ENCODE data around the gene NFE2.
"Not testable (repeated sequence)": the region's sequence is repeated elsewhere in the genome, so short reads cannot be mapped to it uniquely, and the experiment has no call there.

The NFE2 gene

GRCh38 chr12:54282949-54283593 lies 17.7 kb downstream of the NFE2 start:
- TF ChIP-seq POLR2A (IDR thresholded peaks at IDR 0.05; ENCODE audit: low read length) (no peak), GATA1 (IDR thresholded peaks at IDR 0.05; ENCODE audit: low read depth, low read length) (no peak)

GRCh38 chr12:54281694-54282093 lies 19.1 kb downstream of the NFE2 start:
- not testable (repeated sequence) for DNase-seq

More at GRCh38 chr12:54282949-54283593, 17.7 kb downstream of the NFE2 start:
- DNase-seq = peak; percentile 52 to 67

- not testable (repeated sequence) for DNase-seq
Measured at GRCh38 chr12:54281261-54281638, 19.6 kb downstream of the NFE2 start.

- TF ChIP-seq POLR2A (IDR thresholded peaks at IDR 0.05; ENCODE audit: low read length) = peak; percentile 100
- no peak for TF ChIP-seq GATA1 (IDR thresholded peaks at IDR 0.05; ENCODE audit: low read depth, low read length)
- DNase-seq = peak; percentile 99 to 100
Measured at GRCh38 chr12:54280468-54281260, 20.2 kb downstream of the NFE2 start, which contains the start of gene HNRNPA1. TSS of gene HNRNPA1 (plus strand) at chr12:54280726. CDS start at chr12:54280808, 82 bp downstream.

GRCh38 chr12:54279632-54280467 lies 21.0 kb downstream of the NFE2 start, which contains the start of gene CBX5:
TSS of gene CBX5 (minus strand) at chr12:54280122. CDS start at chr12:54257650, 22,472 bp downstream.
- no peak for TF ChIP-seq GATA1 (IDR thresholded peaks at IDR 0.05; ENCODE audit: low read depth, low read length)
- TF ChIP-seq POLR2A (IDR thresholded peaks at IDR 0.05; ENCODE audit: low read length) = peak; percentile 93
- DNase-seq = peak; percentile 99 to 100

DNA sequence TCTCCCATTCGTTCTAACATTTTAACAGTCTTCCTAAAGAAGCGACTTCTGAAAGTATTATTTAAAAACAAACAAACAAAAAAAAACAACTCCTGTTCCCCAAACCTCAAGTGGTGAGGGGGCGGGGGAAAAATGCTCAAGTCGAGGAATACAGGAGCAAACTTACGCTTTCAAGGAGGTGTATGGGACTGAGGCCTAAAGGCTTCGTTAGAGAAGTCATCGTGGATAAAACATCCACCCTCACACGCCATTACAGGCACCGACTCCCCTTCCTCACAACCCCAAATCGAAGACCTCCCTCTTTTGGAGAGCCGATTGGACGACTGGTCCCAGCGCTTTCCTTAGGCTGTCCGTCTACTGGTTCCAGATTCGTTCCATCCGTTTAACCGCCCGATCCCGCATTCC lies 21.6 kb downstream of the NFE2 start:
- no peak for DNase-seq
- TF ChIP-seq POLR2A (IDR thresholded peaks at IDR 0.05; ENCODE audit: low read length) (no peak), GATA1 (IDR thresholded peaks at IDR 0.05; ENCODE audit: low read depth, low read length) (no peak)

GRCh38 chr12:54277823-54278276 lies 23.0 kb downstream of the NFE2 start:
- no peak for TF ChIP-seq GATA1 (IDR thresholded peaks at IDR 0.05; ENCODE audit: low read depth, low read length)
- no peak for TF ChIP-seq POLR2A (IDR thresholded peaks at IDR 0.05; ENCODE audit: low read length)
- no peak for DNase-seq

- DNase-seq = no peak
- TF ChIP-seq POLR2A (IDR thresholded peaks at IDR 0.05; ENCODE audit: low read length) = no peak
- TF ChIP-seq GATA1 (IDR thresholded peaks at IDR 0.05; ENCODE audit: low read depth, low read length) = no peak
Measured at GRCh38 chr12:54276368-54276767, 24.4 kb downstream of the NFE2 start.

DNA sequence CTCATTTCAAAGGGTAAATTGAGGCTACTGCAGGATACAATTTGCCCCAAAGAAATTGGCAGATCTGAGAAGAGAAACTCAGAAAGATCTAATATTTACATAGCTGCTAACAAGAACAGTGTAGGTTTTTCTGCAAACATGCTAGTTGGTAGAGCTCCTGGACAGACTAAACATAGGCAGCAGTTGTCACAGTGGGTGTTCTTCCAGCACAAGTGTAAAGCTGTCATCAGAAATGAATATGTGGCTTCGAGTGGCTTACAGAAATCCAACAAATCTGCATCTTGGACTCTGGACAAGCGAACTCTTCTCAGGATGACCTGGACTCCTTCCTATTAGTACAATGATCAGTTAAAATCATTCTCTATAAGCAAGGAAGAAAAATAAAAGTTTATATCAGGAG lies 26.8 kb downstream of the NFE2 start:
- DNase-seq = no peak
- no peak for TF ChIP-seq GATA1 (IDR thresholded peaks at IDR 0.05; ENCODE audit: low read depth, low read length)
- TF ChIP-seq POLR2A (IDR thresholded peaks at IDR 0.05; ENCODE audit: low read length) = no peak

GRCh38 chr12:54272214-54272613 lies 28.6 kb downstream of the NFE2 start:
- TF ChIP-seq POLR2A (IDR thresholded peaks at IDR 0.05; ENCODE audit: low read length) (no peak), GATA1 (IDR thresholded peaks at IDR 0.05; ENCODE audit: low read depth, low read length) (no peak)

GRCh38 chr12:54270345-54270744 lies 30.5 kb downstream of the NFE2 start:
- no peak for TF ChIP-seq POLR2A (IDR thresholded peaks at IDR 0.05; ENCODE audit: low read length)
- DNase-seq = no peak

More at GRCh38 chr12:54272214-54272613, 28.6 kb downstream of the NFE2 start:
- DNase-seq = no peak

GRCh38 chr12:54266852-54267251 lies 34.0 kb downstream of the NFE2 start:
- TF ChIP-seq POLR2A (IDR thresholded peaks at IDR 0.05; ENCODE audit: low read length) (no peak), GATA1 (IDR thresholded peaks at IDR 0.05; ENCODE audit: low read depth, low read length) (no peak)
- DNase-seq = no peak

DNA sequence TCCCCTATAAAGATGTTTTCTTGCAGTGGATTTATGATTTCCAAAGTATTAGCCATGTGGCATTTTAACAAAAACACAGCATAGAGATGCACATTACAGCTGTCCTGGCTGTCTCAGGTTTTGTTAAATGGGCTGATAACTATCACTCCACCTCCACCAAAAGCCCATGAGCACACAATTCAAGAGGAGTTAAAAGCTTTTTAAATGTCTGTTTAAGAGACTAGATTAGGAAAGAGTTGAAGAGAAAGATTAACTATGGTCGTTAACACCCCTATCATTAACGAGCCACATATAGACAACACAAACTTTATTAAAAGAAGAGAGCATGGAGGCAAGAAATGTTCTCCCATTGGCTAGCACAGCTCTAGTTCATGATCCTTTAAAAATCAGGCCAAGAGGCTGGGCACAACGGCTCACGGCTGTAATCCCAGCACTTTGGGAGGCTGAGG lies 35.4 kb downstream of the NFE2 start:
- DNase-seq = no peak

GRCh38 chr12:54262403-54262925 lies 38.4 kb downstream of the NFE2 start:
- TF ChIP-seq POLR2A (IDR thresholded peaks at IDR 0.05; ENCODE audit: low read length) (no peak), GATA1 (IDR thresholded peaks at IDR 0.05; ENCODE audit: low read depth, low read length) (no peak)
- DNase-seq = peak; percentile 64 to 69

More for the DNA sequence above, 35.4 kb downstream of the NFE2 start:
- TF ChIP-seq GATA1 (IDR thresholded peaks at IDR 0.05; ENCODE audit: low read depth, low read length) (no peak), POLR2A (IDR thresholded peaks at IDR 0.05; ENCODE audit: low read length) (no peak)
